Endothelial cell of umbilical vein (primary cell): Measurements from ENCODE around the gene INIP.

Experiments used
- EZH2 ChIP-seq: IDR thresholded peaks from 2 replicates; pipeline ENCODE4 v1.6.1; 2012; ENCODE audit warnings: borderline replicate concordance, low read depth, mild to moderate bottlenecking, moderate library complexity, low read length, inconsistent platforms; ENCODE audit not compliant: severe bottlenecking
- JUN ChIP-seq: IDR thresholded peaks from 2 replicates; pipeline ENCODE4 v1.6.1; 2011; ENCODE audit warnings: borderline replicate concordance, low read depth; ENCODE audit not compliant: insufficient read length, insufficient read depth
- POLR2A ChIP-seq: IDR thresholded peaks from 2 replicates; pipeline ENCODE4 v1.6.1; 2012; ENCODE audit warnings: low read depth, mild to moderate bottlenecking, control low read depth, low read length
- TF ChIP-seq, protein P1 (sequence below), 2 donors: IDR thresholded peaks; 1 replicate in 1 of 2; 2 replicates in 1 of 2; pipeline ENCODE4 v1.5.1; 2011; ENCODE audit warnings: low read length in 2 of 2, mild to moderate bottlenecking in 2 of 2, moderate library complexity in 2 of 2, control low read depth in 1 of 2, inconsistent platforms in 1 of 2, low read depth in 1 of 2; ENCODE audit not compliant: insufficient read depth in 1 of 2; ENCODE audit errors: extremely low read depth in 1 of 2
- TF ChIP-seq, protein P2 (sequence below): IDR thresholded peaks from 2 replicates; pipeline ENCODE4 v1.6.1; 2011; ENCODE audit not compliant: insufficient read depth, insufficient read length

DNA sequence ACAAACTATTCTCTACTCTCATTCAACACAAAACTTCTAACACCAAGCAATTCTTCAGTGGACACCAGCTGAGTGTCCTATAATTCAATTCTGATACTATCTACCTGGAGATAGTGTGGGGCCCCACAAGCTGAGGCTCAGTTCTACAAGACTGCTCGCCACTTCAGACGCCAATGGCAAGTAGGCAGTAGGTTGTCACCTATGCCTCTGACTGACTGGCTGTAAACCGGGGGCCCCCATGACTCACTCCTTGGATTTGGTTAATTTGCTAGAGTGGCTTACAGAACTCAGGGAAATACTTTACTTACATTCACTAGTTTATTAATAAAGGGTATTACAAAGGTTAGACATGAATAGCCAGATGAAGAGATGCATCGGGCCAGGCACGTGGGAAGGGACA lies 21.5 kb downstream of the INIP start:
- TF ChIP-seq JUN (no peak), POLR2A (no peak), EZH2 (no peak)
- TF ChIP-seq, protein P1, sequence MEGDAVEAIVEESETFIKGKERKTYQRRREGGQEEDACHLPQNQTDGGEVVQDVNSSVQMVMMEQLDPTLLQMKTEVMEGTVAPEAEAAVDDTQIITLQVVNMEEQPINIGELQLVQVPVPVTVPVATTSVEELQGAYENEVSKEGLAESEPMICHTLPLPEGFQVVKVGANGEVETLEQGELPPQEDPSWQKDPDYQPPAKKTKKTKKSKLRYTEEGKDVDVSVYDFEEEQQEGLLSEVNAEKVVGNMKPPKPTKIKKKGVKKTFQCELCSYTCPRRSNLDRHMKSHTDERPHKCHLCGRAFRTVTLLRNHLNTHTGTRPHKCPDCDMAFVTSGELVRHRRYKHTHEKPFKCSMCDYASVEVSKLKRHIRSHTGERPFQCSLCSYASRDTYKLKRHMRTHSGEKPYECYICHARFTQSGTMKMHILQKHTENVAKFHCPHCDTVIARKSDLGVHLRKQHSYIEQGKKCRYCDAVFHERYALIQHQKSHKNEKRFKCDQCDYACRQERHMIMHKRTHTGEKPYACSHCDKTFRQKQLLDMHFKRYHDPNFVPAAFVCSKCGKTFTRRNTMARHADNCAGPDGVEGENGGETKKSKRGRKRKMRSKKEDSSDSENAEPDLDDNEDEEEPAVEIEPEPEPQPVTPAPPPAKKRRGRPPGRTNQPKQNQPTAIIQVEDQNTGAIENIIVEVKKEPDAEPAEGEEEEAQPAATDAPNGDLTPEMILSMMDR (IDR thresholded peaks at IDR 0.05; ENCODE audit: extremely low read depth in 1 of 2, insufficient read depth in 1 of 2, low read depth in 1 of 2, low read length in 2 of 2), result no peak
- TF ChIP-seq, protein P2, sequence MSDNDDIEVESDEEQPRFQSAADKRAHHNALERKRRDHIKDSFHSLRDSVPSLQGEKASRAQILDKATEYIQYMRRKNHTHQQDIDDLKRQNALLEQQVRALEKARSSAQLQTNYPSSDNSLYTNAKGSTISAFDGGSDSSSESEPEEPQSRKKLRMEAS, result no peak
